Esophagus muscularis mucosa (tissue), 3 donors: ENCODE measurements around the gene SPATA13.

Source experiments
- POLR2A ChIP-seq: fragments of 450-650 bp; IDR thresholded peaks from one replicate; pipeline ENCODE4 v1.6.1; 2017; ENCODE audit warnings: antibody characterized with exemption, moderate library complexity, mild to moderate bottlenecking, low read depth
- POLR2AphosphoS5 ChIP-seq, 2 donors: sonication (generic); formaldehyde crosslinking; IDR thresholded peaks; one replicate each; pipeline ENCODE4 v1.6.1; 2017; ENCODE audit warnings: antibody characterized with exemption in 2 of 2
- TF ChIP-seq, protein P1 (sequence below), 3 experiments: fragments of 200-600 bp in 2 of 3; fragments of 450-650 bp in 1 of 3; sonication (generic) in 2 of 3; IDR thresholded peaks; one replicate each; pipeline ENCODE4 v1.5.1; 2017 to 2019; ENCODE audit warnings: antibody characterized with exemption in 3 of 3, mild to moderate bottlenecking in 2 of 3, moderate library complexity in 1 of 3

DNA sequence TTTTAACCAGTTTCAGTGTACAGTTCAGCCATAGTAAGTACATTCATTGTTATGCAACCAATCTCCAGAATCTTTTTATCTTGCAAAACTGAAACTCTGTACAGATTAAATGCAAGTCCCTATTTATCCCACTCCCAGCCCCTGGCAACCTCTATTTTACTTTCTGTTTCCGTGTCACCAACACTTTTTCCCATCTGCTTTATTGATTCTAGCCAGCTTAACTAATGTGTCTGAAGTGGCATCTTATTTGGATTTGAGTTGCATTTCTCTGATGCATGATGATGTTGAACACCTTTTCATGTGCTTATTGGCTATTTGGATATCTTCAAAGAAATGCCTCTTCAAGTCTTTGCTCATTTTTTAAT lies 18.9 kb downstream of the SPATA13 start:
- TF ChIP-seq, protein P1, sequence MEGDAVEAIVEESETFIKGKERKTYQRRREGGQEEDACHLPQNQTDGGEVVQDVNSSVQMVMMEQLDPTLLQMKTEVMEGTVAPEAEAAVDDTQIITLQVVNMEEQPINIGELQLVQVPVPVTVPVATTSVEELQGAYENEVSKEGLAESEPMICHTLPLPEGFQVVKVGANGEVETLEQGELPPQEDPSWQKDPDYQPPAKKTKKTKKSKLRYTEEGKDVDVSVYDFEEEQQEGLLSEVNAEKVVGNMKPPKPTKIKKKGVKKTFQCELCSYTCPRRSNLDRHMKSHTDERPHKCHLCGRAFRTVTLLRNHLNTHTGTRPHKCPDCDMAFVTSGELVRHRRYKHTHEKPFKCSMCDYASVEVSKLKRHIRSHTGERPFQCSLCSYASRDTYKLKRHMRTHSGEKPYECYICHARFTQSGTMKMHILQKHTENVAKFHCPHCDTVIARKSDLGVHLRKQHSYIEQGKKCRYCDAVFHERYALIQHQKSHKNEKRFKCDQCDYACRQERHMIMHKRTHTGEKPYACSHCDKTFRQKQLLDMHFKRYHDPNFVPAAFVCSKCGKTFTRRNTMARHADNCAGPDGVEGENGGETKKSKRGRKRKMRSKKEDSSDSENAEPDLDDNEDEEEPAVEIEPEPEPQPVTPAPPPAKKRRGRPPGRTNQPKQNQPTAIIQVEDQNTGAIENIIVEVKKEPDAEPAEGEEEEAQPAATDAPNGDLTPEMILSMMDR (IDR thresholded peaks at IDR 0.05) = no peak
- no peak for TF ChIP-seq POLR2AphosphoS5 (IDR thresholded peaks at IDR 0.05)
- TF ChIP-seq POLR2A = no peak
